CD14-positive monocyte (primary cell): ENCODE measurements around the gene STK11. TPM values are rescaled to one million over a fixed set of nuclear protein-coding genes. Genes with fewer than 3 reads are reported as not detected.

Experiments
- DNase-seq, 3 donors: peaks; one replicate each; pipeline ENCODE4 v3.0.0-alpha.2; 2011 to 2022
- H2AFZ ChIP-seq: 2 replicates; pipeline ENCODE4 v1.6.0; 2012; ENCODE audit warnings: mild to moderate bottlenecking, low read depth, low read length, inconsistent platforms; ENCODE audit not compliant: insufficient read depth, poor library complexity, severe bottlenecking
- H3K27ac ChIP-seq, 2 donors: 1 replicate in 1 of 2; 2 replicates in 1 of 2; pipeline ENCODE4 v1.5.1; 2012 to 2013; ENCODE audit warnings: low read length in 2 of 2, control low read depth in 1 of 2, inconsistent platforms in 1 of 2, low read depth in 1 of 2, mild to moderate bottlenecking in 1 of 2
- H3K27me3 ChIP-seq, 2 donors: one replicate each; pipeline versions ENCODE4 v1.6.0 to v1.6.1; 2011 to 2013; ENCODE audit warnings: low read length in 2 of 2; ENCODE audit not compliant: control insufficient read depth in 2 of 2, insufficient read depth in 2 of 2
- H3K36me3 ChIP-seq, 2 donors: replicated peaks in 1 of 2; 1 replicate in 1 of 2; 2 replicates in 1 of 2; pipeline versions ENCODE4 v1.5.1 to v1.6.1; 2012 to 2013; ENCODE audit warnings: low read length in 2 of 2, control low read depth in 1 of 2, inconsistent platforms in 1 of 2, mild to moderate bottlenecking in 1 of 2; ENCODE audit not compliant: insufficient read depth in 2 of 2, control insufficient read depth in 1 of 2
- H3K4me1 ChIP-seq, 2 donors: 1 replicate in 1 of 2; 2 replicates in 1 of 2; pipeline versions ENCODE4 v1.5.1 to v1.6.1; 2012 to 2013; ENCODE audit warnings: low read length in 2 of 2, control low read depth in 1 of 2, inconsistent platforms in 1 of 2, mild to moderate bottlenecking in 1 of 2, moderate library complexity in 1 of 2; ENCODE audit not compliant: insufficient read depth in 2 of 2, control insufficient read depth in 1 of 2
- H3K4me2 ChIP-seq: replicated peaks from 2 replicates; pipeline ENCODE3; 2012; ENCODE audit warnings: low read length, moderate library complexity, mild to moderate bottlenecking; ENCODE audit not compliant: poor library complexity, severe bottlenecking; ENCODE audit errors: extremely low read depth
- H3K4me3 ChIP-seq, 3 experiments: fragments of 200-600 bp in 1 of 3; sonication (generic) in 1 of 3; replicated peaks in 1 of 3; 1 replicate in 2 of 3; 2 replicates in 1 of 3; pipeline ENCODE4 v1.5.1; 2011 to 2013; ENCODE audit warnings: low read length in 3 of 3, mild to moderate bottlenecking in 3 of 3, control low read depth in 2 of 3, low read depth in 2 of 3, inconsistent platforms in 1 of 3, moderate library complexity in 1 of 3
- H3K79me2 ChIP-seq: 2 replicates; pipeline ENCODE4 v1.6.0; 2012; ENCODE audit warnings: mild to moderate bottlenecking, control low read depth, inconsistent platforms, low read length, moderate library complexity; ENCODE audit not compliant: insufficient read depth
- H3K9ac ChIP-seq: 2 replicates; pipeline ENCODE4 v1.6.0; 2017; ENCODE audit warnings: low read length, mild to moderate bottlenecking; ENCODE audit not compliant: insufficient read depth, poor library complexity, severe bottlenecking
- H3K9me3 ChIP-seq, 2 donors: replicated peaks in 1 of 2; 1 replicate in 1 of 2; 2 replicates in 1 of 2; pipeline versions ENCODE4 v1.5.1 to v1.6.1; 2012 to 2013; ENCODE audit warnings: low read length in 2 of 2, control low read depth in 1 of 2; ENCODE audit not compliant: control insufficient read depth in 1 of 2, insufficient read depth in 1 of 2
- H4K20me1 ChIP-seq: 2 replicates; pipeline ENCODE4 v1.6.0; 2012; ENCODE audit warnings: mild to moderate bottlenecking, low read length, control low read depth, moderate library complexity; ENCODE audit not compliant: insufficient read depth
- H3K27ac Mint-ChIP-seq, 7 donors: one replicate each; pipeline ENCODE4 v1.8.0; 2020; ENCODE audit warnings: mild to moderate bottlenecking in 7 of 7, mixed read lengths in 7 of 7, moderate library complexity in 6 of 7, inconsistent platforms in 2 of 7
- H3K27me3 Mint-ChIP-seq, 3 donors: one replicate each; pipeline ENCODE4 v1.8.0; 2021 to 2022; ENCODE audit warnings: low read depth in 3 of 3, mild to moderate bottlenecking in 3 of 3, mixed read lengths in 3 of 3, moderate library complexity in 3 of 3, inconsistent platforms in 1 of 3
- H3K36me3 Mint-ChIP-seq, 2 donors: one replicate each; pipeline ENCODE4 v1.8.0; 2020; ENCODE audit warnings: mixed read lengths in 2 of 2, inconsistent platforms in 1 of 2, mild to moderate bottlenecking in 1 of 2
- H3K4me1 Mint-ChIP-seq: one replicate; pipeline ENCODE4 v1.8.0; 2020; ENCODE audit warnings: mild to moderate bottlenecking, mixed read lengths
- H3K4me3 Mint-ChIP-seq, 2 donors: one replicate each; pipeline ENCODE4 v1.8.0; 2020; ENCODE audit warnings: mild to moderate bottlenecking in 2 of 2, mixed read lengths in 2 of 2, moderate library complexity in 1 of 2
- H3K9me3 Mint-ChIP-seq, 7 donors: one replicate each; pipeline ENCODE4 v1.8.0; 2020 to 2022; ENCODE audit warnings: mixed read lengths in 7 of 7, mild to moderate bottlenecking in 6 of 7, moderate library complexity in 6 of 7, inconsistent platforms in 2 of 7
- CTCF ChIP-seq: fragments of 200-600 bp; IDR thresholded peaks from one replicate; pipeline ENCODE4 v1.8.0; 2022; ENCODE audit warnings: antibody characterized with exemption, mild to moderate bottlenecking
- WGBS: methylation state at CpG from one replicate; pipeline ENCODE4 v1.1.5; 2013; ENCODE audit warnings: missing lambda C conversion rate; ENCODE audit not compliant: insufficient coverage; 5-methylcytosine and 5-hydroxymethylcytosine counted together
- intact Hi-C, 2 donors: fragments of 100-400 bp; cut with micrococcal nuclease; formaldehyde crosslinking; loops; one replicate each; pipeline versions ENCODE4 v1.15.0 to v1.15.1; 2023
- polyA plus RNA-seq, 3 donors: library from polyadenylated mRNA; depleted of rRNA in 1 of 3; unstranded in 2 of 3; stranded (reverse) in 1 of 3; fragments of 300-500 nt in 2 of 3; fragments of >200 nt in 1 of 3; fragmentation: Illumina TruSeq in 2 of 3; gene quantifications; 1 replicate in 2 of 3; 2 replicates in 1 of 3; pipeline ENCODE4 v1.2.3, GENCODE V29; 2012 to 2021

STK11 gene
- polyA plus RNA-seq, 3 donors, result 6.2 to 72.1 (median 15.4) TPM

DNA sequence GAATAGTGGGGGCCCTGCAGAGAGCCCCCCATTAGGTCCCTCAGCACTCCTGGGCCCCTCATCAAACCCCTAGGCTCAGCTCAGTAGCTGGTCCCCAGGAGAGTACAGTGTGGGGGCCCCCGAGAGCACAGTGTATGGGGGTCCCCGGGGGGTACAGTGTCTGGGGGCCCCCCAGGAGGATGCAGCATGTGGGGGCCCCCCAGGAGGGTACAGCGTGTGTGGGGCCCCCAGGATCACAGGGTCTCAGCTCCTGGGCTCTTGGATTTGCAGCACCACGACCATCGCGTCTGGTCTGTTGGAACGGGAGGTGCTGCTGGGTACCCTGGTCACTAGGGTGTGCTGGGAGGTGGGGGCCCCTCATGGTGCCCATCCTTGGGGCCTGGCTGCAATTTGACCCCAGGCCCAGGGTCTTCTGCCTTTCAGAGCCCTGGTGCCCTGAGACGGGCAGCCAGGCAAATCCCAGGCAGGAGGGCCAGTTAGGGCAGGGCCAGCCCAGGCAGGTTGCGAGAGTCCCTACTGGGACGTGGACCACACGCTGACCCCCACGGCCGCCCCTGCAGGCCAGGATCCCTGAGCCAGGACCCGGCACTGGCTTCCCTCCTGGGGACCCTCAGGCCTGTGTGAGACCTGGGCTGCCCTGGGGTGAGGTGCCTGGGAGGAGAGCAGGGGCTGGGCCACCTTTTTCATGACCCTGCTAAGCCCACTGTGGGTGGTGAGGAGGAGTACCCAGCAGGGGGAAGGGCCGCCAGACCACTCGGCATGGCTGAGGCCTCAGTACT lies 18.7 kb downstream of the STK11 start:
- H3K4me1 ChIP-seq, result no peaks in the 10 kb centered on the region
- H3K4me1 Mint-ChIP-seq, result no peaks in the 10 kb centered on the region
- WGBS, result 98% methylated on average over 16 of the region's 16 CpGs
- H3K27me3 ChIP-seq, result no peaks in the 10 kb centered on the region
- H3K36me3 Mint-ChIP-seq, result peaks cover 17 to 40% of the 10 kb centered on the region in 2 donors
- no peak overlapping the region for H3K27ac ChIP-seq
- H3K4me3 ChIP-seq, result no peak overlapping the region
- H3K79me2 ChIP-seq, result no peaks in the 10 kb centered on the region
- no peak overlapping the region for H3K4me2 ChIP-seq
- peaks cover 0 to 10% (median 3%) of the 10 kb centered on the region in 7 donors for H3K9me3 Mint-ChIP-seq
- H3K4me3 Mint-ChIP-seq, result peak overlapping the region in 1 of 2 donors; percentile 31
- no peak overlapping the region for H3K9ac ChIP-seq
- peaks cover 0 to 2% (median 0%) of the 10 kb centered on the region in 3 donors for H3K27me3 Mint-ChIP-seq
- H4K20me1 ChIP-seq, result peaks cover 69% of the 10 kb centered on the region
- H3K36me3 ChIP-seq, result peaks cover 53 to 80% of the 10 kb centered on the region in 2 donors
- H3K27ac Mint-ChIP-seq, result no peak overlapping the region
- intact Hi-C loops, result no loop called here
- no peak overlapping the region for H2AFZ ChIP-seq
- DNase-seq, result no peak
- H3K9me3 ChIP-seq, result no peaks in the 10 kb centered on the region
- no peak for TF ChIP-seq CTCF

DNA sequence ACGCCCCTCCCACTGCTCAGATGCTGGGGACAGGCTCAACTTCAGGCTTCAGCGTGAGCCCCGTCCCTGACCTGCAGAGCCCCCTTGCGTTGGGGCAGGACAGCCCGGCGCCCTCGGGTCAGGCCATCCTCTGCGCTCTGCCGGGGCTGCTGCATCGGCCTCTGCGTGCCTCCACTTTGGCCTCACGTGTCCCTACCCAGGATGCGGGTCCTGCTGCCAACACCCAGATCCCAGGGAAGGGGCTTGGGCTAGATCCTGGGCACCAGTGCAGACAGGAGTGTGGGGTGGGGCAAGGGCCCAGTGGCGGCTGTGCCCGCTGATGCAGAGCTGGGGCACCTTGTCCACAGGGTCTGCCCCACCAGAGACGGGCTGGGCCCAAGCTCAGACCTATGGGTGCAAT lies 19.3 kb downstream of the STK11 start:
- no peak for TF ChIP-seq CTCF
- no peak overlapping the region for H3K27ac Mint-ChIP-seq
- no peak overlapping the region for H2AFZ ChIP-seq
- no peak overlapping the region for H3K4me2 ChIP-seq
- no peak for DNase-seq
- WGBS, result 87% methylated on average over 12 of the region's 16 CpGs
- H3K9me3 ChIP-seq, result no peaks in the 10 kb centered on the region
- peaks cover 66% of the 10 kb centered on the region for H4K20me1 ChIP-seq
- peaks cover 0 to 10% (median 3%) of the 10 kb centered on the region in 7 donors for H3K9me3 Mint-ChIP-seq
- H3K36me3 Mint-ChIP-seq, result peaks cover 17 to 37% of the 10 kb centered on the region in 2 donors
- no peaks in the 10 kb centered on the region for H3K4me1 Mint-ChIP-seq
- H3K27ac ChIP-seq, result no peak overlapping the region
- H3K36me3 ChIP-seq, result peaks cover 51 to 79% of the 10 kb centered on the region in 2 donors
- H3K4me3 ChIP-seq, result no peak overlapping the region
- peaks cover 0 to 2% (median 0%) of the 10 kb centered on the region in 3 donors for H3K27me3 Mint-ChIP-seq
- H3K4me3 Mint-ChIP-seq, result no peak overlapping the region
- H3K27me3 ChIP-seq, result no peaks in the 10 kb centered on the region
- H3K79me2 ChIP-seq, result no peaks in the 10 kb centered on the region
- intact Hi-C loops, result no loop called here
- H3K9ac ChIP-seq, result no peak overlapping the region
- H3K4me1 ChIP-seq, result no peaks in the 10 kb centered on the region
